Esophagus squamous epithelium (tissue), 4 donors: ENCODE measurements around the gene F7.

Experiments used
- POLR2A ChIP-seq, 4 donors: fragments of 450-650 bp; IDR thresholded peaks; one replicate each; pipeline ENCODE4 v1.6.1; 2017; ENCODE audit warnings: antibody characterized with exemption in 4 of 4, mild to moderate bottlenecking in 4 of 4, moderate library complexity in 3 of 4
- TF ChIP-seq, protein P1 (sequence below), 6 experiments: fragments of 450-650 bp in 4 of 6; fragments of 200-600 bp in 2 of 6; sonication (generic) in 2 of 6; IDR thresholded peaks; one replicate each; pipeline ENCODE4 v1.5.1; 2016 to 2019; ENCODE audit warnings: antibody characterized with exemption in 6 of 6, mild to moderate bottlenecking in 4 of 6, moderate library complexity in 4 of 6

DNA sequence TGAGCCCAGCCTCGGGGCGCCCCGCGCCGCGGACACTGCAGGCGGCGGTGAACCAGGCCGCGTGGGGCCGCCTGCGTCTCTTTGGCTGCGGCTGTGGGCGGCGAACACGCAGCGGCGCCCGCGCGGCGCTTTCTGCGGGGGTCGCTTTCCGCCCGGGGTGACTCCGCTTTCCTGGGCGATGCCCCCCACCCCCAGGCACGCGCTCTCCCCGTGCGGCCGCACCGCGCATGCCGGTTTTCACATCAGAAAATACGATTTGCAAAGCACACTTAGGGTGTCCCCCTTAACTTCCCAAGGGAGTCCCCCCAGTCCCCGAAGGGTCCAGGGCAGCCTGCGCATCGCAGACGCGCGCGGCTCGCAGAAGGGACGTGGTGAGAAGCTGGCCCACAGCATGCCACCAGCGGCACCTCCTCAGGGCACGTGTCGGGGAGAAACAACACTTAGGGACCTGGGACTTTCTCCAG lies 5.3 kb downstream of the F7 start:
- TF ChIP-seq, protein P1, sequence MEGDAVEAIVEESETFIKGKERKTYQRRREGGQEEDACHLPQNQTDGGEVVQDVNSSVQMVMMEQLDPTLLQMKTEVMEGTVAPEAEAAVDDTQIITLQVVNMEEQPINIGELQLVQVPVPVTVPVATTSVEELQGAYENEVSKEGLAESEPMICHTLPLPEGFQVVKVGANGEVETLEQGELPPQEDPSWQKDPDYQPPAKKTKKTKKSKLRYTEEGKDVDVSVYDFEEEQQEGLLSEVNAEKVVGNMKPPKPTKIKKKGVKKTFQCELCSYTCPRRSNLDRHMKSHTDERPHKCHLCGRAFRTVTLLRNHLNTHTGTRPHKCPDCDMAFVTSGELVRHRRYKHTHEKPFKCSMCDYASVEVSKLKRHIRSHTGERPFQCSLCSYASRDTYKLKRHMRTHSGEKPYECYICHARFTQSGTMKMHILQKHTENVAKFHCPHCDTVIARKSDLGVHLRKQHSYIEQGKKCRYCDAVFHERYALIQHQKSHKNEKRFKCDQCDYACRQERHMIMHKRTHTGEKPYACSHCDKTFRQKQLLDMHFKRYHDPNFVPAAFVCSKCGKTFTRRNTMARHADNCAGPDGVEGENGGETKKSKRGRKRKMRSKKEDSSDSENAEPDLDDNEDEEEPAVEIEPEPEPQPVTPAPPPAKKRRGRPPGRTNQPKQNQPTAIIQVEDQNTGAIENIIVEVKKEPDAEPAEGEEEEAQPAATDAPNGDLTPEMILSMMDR (IDR thresholded peaks at IDR 0.05): no peak
- no peak for TF ChIP-seq POLR2A (IDR thresholded peaks at IDR 0.05)
